WI38 (cell line): ENCODE results near the gene PRR12.

Source experiments
- H3K4me3 ChIP-seq: 2 replicates; pipeline ENCODE4 v1.5.1; 2011; ENCODE audit warnings: low read depth, mild to moderate bottlenecking, control low read depth, low read length
- CTCF ChIP-seq: IDR thresholded peaks from 2 replicates; pipeline ENCODE4 v1.5.1; 2012; ENCODE audit warnings: low read depth, mild to moderate bottlenecking, control low read depth, low read length

Gene PRR12

DNA sequence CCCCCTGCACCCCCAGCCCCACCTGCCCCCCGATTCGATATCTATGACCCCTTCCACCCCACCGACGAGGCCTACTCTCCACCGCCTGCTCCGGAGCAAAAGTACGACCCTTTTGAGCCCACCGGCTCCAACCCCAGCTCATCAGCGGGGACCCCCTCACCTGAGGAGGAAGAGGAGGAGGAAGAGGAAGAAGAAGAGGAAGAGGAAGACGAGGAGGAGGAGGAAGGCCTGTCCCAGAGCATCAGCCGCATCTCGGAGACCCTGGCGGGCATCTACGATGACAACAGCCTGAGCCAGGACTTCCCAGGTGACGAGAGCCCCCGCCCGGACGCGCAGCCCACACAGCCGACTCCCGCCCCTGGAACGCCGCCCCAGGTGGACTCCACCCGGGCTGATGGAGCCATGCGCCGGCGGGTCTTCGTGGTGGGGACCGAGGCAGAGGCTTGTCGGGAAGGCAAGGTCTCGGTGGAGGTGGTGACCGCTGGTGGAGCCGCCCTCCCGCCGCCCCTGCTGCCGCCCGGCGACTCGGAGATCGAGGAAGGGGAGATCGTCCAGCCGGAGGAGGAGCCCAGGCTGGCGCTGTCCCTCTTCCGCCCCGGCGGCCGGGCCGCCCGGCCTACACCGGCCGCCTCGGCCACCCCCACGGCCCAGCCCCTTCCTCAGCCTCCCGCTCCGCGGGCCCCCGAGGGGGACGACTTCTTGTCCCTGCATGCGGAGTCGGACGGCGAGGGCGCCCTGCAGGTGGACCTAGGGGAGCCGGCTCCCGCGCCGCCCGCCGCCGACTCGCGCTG lies 60.2 kb downstream of the PRR12 start:
- TF ChIP-seq CTCF, result no peak

GRCh38 chr19:49651820-49652550 lies 61.0 kb downstream of the PRR12 start:
- no peak for TF ChIP-seq CTCF

More for the DNA sequence above, 60.2 kb downstream of the PRR12 start:
- no peak overlapping the region for H3K4me3 ChIP-seq

DNA sequence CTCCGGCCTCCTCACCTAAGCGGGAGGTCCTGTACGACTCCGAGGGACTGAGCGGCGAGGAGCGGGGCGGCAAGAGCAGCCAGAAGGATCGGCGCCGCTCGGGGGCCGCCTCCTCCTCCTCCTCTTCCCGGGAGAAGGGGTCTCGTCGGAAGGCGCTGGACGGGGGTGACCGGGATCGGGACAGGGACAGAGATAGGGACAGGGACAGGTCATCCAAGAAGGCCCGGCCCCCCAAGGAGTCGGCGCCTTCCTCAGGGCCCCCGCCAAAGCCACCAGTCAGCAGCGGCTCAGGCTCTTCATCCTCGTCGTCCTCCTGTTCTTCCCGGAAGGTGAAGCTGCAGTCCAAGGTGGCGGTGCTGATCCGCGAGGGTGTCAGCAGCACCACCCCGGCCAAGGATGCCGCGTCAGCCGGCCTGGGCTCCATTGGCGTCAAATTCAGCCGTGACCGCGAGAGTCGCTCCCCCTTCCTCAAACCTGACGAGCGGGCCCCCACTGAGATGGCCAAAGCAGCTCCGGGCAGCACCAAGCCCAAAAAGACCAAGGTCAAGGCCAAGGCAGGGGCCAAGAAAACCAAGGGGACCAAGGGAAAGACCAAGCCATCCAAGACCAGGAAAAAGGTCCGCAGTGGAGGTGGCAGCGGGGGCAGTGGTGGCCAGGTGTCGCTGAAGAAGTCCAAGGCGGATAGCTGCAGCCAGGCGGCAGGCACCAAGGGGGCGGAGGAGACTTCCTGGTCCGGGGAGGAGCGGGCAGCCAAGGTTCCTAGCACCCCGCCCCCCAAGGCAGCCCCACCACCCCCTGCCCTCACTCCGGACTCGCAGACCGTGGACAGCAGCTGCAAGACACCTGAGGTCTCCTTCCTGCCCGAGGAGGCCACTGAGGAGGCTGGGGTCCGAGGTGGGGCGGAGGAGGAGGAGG lies 61.8 kb downstream of the PRR12 start:
- TF ChIP-seq CTCF, result no peak
- no peak overlapping the region for H3K4me3 ChIP-seq

More at GRCh38 chr19:49651820-49652550, 61.0 kb downstream of the PRR12 start:
- no peak overlapping the region for H3K4me3 ChIP-seq

- TF ChIP-seq CTCF, result no peak
- H3K4me3 ChIP-seq, result no peak overlapping the region
These were observed 62.5 kb downstream of the PRR12 start for GRCh38 chr19:49653466-49653806.

GRCh38 chr19:49654581-49654980 lies 63.6 kb downstream of the PRR12 start:
- no peak overlapping the region for H3K4me3 ChIP-seq
- TF ChIP-seq CTCF, result no peak

GRCh38 chr19:49655570-49656455 lies 64.8 kb downstream of the PRR12 start:
- TF ChIP-seq CTCF, result no peak
- no peak overlapping the region for H3K4me3 ChIP-seq
